ENCODE measurements around the gene PAX7. TPM values are rescaled to one million over a fixed set of nuclear protein-coding genes. Genes with fewer than 3 reads are reported as not detected.

PAX7 gene
- polyA plus RNA-seq, 3 donors, result 0.04 TPM; not detected in 2

- no peak for DNase-seq
Observed at GRCh38 chr1:18618546-18619466, 11.8 kb upstream of the PAX7 start.

- DNase-seq, result no peak
Observed at GRCh38 chr1:18619467-18619835, 11.2 kb upstream of the PAX7 start.

GRCh38 chr1:18628511-18628910, 2.1 kb upstream of the PAX7 start:
- DNase-seq, result no peak

DNA sequence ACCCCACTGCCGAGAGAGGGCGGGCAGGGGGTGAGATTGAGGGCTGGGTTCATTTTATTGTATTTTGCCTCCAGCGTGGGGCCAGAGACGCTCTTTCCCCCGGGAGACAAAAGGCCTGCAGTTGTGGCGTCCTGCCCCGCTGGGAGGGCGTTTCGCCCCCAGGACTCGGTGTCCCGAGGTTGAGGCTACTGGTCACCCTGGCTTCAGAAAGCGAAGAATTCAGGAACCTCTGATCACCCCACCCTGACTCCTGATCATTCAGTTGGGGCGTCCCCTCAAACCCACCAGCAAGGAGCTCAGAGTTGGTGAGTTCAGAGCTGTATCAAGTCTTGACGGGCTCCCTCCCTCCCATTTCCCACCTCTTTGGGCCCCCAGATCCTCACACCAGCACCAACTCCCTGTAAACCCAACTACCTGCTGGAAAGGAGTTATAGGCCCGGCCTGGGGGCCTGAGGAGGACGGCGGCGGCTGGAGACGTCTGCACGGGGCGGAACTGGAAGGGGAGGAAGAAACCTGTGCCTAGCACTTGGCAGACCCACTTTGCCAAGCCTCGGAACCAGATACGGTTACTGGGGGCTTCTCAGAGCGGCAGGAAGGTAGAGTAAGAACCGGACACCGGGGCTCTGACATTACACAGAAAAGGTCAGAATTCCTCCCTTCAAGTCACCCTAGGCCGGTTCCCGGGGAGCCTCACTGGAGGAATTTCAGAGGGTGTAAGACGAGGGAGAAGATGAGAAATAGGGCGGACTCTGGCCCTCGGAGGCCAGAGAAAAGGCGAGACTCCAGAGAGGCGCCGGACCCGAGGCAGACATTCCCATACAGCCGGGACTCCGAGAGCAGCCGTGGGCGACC, 761 bp upstream of the PAX7 start:
- DNase-seq, result no peak

DNA sequence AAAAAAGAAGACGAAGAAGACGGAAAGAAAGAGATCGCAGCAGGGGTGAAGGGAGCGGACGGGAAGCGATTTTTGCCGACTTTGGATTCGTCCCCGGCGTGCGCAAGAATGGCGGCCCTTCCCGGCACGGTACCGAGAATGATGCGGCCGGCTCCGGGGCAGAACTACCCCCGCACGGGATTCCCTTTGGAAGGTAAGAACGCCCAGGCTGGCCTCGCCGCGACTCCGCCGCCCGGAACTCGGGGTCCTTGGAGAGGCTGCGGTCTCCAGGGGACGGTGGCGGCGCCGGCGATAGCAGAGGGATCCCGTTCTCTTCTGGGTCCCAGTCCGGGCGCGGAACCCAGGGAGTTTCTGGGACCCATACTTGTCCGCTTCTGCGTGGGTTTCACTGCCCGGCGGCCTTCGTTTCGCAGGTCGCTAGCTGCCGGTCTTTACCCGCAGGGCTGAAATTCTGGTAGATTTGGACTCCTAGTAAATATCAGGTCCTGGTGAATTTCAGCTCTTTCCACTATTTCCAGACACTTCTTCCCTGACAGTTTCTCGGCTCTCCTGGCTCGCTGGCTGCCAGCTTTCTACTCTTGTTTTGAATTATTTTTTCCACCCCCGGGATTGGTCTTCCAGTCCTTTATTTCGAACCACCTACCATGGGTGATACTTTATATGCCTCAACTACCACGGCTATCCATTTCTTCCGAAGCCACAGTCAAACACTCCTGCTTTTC, 1.0 kb downstream of the PAX7 start:
- DNase-seq, result no peak

DNA sequence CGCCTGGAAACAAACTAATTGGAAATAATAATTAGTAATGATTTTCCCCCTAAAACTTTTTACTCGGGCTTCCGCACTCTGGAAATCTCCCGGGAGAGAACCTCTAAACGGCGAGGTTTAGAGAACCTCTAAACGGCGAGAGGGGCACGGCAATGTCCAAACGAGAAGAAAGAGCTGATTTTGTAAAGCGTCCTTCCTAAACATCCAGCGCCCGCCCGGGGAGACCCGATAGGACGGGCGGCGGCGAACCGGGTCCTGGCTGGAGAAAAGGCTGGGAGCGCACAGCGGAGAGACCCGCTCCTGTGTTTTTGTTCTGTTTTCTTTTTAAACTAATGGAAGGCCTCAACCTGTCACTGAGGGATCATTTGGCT, 1.6 kb downstream of the PAX7 start:
- no peak for DNase-seq

DNA sequence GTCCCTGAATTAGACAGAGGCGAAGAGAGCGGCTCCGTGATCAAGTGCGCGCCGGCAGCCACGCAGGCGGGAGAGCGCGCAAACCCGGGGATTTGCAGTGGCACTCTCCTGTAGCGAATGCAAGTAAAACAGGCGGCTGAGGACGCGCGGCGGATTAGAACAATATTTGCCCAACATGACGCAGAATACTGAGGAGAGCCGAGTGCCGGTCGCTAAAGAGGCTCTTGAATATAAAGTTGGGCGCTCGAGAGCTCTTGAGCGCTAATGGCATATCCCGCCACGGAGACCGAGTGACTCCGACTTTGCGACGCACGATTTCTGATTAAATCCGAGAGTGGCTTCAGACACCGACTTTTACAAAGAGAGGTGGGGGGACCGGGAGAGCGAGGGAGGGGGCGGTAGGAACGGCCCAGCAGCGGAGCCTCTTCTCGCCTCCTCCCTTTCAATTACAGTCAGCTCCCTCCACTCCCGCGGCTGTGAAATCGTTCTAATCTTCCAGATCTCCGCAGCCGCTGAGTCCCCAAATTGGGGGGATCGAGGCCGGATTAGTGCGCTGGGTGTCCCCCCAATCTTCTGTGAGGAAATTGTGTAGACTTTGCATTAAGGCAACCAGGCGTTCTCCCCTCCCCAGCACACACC, 2.3 kb downstream of the PAX7 start:
- no peak for DNase-seq

GRCh38 chr1:18633422-18634155, 2.9 kb downstream of the PAX7 start:
- no peak for DNase-seq

- DNase-seq, result no peak
Observed at GRCh38 chr1:18634276-18634675, 3.6 kb downstream of the PAX7 start.

GRCh38 chr1:18635070-18635577, 4.5 kb downstream of the PAX7 start:
- no peak for DNase-seq

- no peak for DNase-seq
Observed at GRCh38 chr1:18635891-18636595, 5.4 kb downstream of the PAX7 start.

DNA sequence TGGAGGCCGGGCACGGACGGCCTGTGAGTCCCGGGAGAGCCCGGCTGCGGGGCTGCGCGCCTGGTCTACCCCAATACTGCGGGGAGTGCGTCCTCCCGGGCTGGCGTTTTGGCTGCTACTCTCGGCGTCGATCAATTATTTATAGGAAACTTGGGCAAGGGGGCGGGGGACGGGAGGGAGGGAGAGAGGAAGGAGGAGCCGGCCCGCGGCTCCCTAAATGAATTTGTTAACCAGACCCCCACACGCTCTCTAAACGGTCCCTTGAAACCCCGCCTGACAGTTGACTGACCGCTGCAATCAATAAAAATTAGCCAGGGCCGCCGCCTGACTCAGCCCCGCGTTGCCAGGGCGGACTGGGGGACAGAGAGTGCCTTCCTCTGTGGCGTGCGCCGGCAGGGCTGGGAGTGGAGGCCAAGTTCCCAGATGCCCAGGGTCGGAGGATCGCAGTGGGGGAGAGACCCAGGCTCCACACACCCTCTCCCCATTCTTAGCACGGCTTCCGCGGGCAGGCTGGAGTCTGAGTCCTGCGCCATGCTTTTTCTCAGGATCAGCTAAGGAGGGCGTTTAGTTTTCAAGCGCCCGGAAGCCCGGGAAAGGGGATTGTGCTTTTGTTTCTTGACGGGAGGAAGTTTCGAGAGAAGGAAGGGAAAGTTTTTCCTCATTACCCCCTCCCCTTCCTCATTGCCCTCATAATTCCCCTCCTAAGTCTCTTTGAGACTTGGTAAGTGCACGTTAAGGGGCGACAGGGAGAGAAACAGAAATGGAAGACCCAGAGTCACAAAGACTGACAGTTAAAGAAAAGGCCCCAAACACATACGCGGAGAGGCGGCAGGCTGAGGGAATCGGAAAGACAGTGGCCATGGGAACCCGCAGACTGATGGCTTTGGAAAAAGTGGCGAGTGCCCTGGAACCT, 6.2 kb downstream of the PAX7 start:
- DNase-seq, result no peak

GRCh38 chr1:18637511-18637960, 6.9 kb downstream of the PAX7 start:
- DNase-seq, result no peak

- DNase-seq, result no peak
Observed at GRCh38 chr1:18637962-18638834, 7.6 kb downstream of the PAX7 start.

- DNase-seq, result no peak
Observed at GRCh38 chr1:18638835-18639364, 8.3 kb downstream of the PAX7 start.

GRCh38 chr1:18639368-18640055, 8.9 kb downstream of the PAX7 start:
- DNase-seq, result no peak

All from renal pelvis (tissue), 4 donors.